H4 (cell line): ENCODE measurements around the gene IMPDH2. TPM values are rescaled to one million over a fixed set of nuclear protein-coding genes. Genes with fewer than 3 reads are reported as not detected.

Experiments
- DNase-seq: peaks from one replicate; pipeline ENCODE4 v3.0.0-alpha.2; 2015; ENCODE audit warnings: low spot score
- total RNA-seq: library from RNA; depleted of rRNA; stranded (reverse); fragments of >200 nt; shearing (Covaris generic); gene quantifications from 2 replicates; pipeline ENCODE4 v1.2.3, GENCODE V29; 2014; rRNA removed

Gene IMPDH2
- total RNA-seq, result 314 and 330 TPM in 2 replicates

- peak; percentile 84 for DNase-seq
Observed at GRCh38 chr3:49028673-49029562, at the start of gene IMPDH2. TSS of gene IMPDH2 (minus strand) at chr3:49029398. CDS start at chr3:49029350, 48 bp downstream.

GRCh38 chr3:49076646-49077045 is 47.4 kb upstream of the IMPDH2 start:
- no peak for DNase-seq

GRCh38 chr3:49076116-49076515 is 46.9 kb upstream of the IMPDH2 start:
- DNase-seq, result no peak

- no peak for DNase-seq
Observed at GRCh38 chr3:49058011-49058410, 28.8 kb upstream of the IMPDH2 start.

- no peak for DNase-seq
Observed at GRCh38 chr3:49057268-49057667, 28.1 kb upstream of the IMPDH2 start.

GRCh38 chr3:49054344-49054862 is 25.2 kb upstream of the IMPDH2 start:
- DNase-seq, result no peak

- DNase-seq, result no peak
Observed at GRCh38 chr3:49053543-49053942, 24.3 kb upstream of the IMPDH2 start.

- no peak for DNase-seq
Observed at GRCh38 chr3:49035281-49035680, 6.1 kb upstream of the IMPDH2 start.

- no peak for DNase-seq
Observed at GRCh38 chr3:49034650-49035049, 5.5 kb upstream of the IMPDH2 start.

GRCh38 chr3:49032646-49033304 is 3.6 kb upstream of the IMPDH2 start:
- DNase-seq, result no peak

GRCh38 chr3:49030321-49030720 is 1.1 kb upstream of the IMPDH2 start:
- no peak for DNase-seq

- no peak for DNase-seq
Observed at GRCh38 chr3:49029563-49029884, 326 bp upstream of the IMPDH2 start.

- no peak for DNase-seq
Observed at GRCh38 chr3:49028298-49028672, 913 bp downstream of the IMPDH2 start.

GRCh38 chr3:49027634-49028033 is 1.6 kb downstream of the IMPDH2 start:
- DNase-seq, result no peak

GRCh38 chr3:49026536-49026935 is 2.7 kb downstream of the IMPDH2 start:
- no peak for DNase-seq

GRCh38 chr3:49025793-49026520 is 3.2 kb downstream of the IMPDH2 start:
- no peak for DNase-seq

- no peak for DNase-seq
Observed at GRCh38 chr3:49025005-49025792, 4.0 kb downstream of the IMPDH2 start.

GRCh38 chr3:49024449-49024848 is 4.7 kb downstream of the IMPDH2 start:
- DNase-seq, result no peak

GRCh38 chr3:49023775-49024174 is 5.4 kb downstream of the IMPDH2 start:
- DNase-seq, result no peak

GRCh38 chr3:49022688-49023171 is 6.5 kb downstream of the IMPDH2 start:
- no peak for DNase-seq
